Activated gamma-delta T cell (primary cell): ENCODE data around the gene NXT1.

ENCODE experiments used
- DNase-seq: peaks from one replicate; lab custom pipeline; 2025; lab: John Stamatoyannopoulos, UW

NXT1 gene

GRCh38 chr20:23391707-23392310, 41.2 kb downstream of the NXT1 start:
- no peak for DNase-seq

GRCh38 chr20:23393996-23394775, 43.6 kb downstream of the NXT1 start:
- no peak for DNase-seq

- no peak for DNase-seq
Measured at GRCh38 chr20:23396950-23397627, 46.5 kb downstream of the NXT1 start.

GRCh38 chr20:23397961-23398360, 47.4 kb downstream of the NXT1 start:
- DNase-seq = no peak

- DNase-seq = no peak
Measured at GRCh38 chr20:23399568-23400241, 49.1 kb downstream of the NXT1 start.

- no peak for DNase-seq
Measured at GRCh38 chr20:23401051-23401450, 50.5 kb downstream of the NXT1 start.

- DNase-seq = no peak
Measured at GRCh38 chr20:23403751-23404150, 53.2 kb downstream of the NXT1 start.

GRCh38 chr20:23404196-23404595, 53.6 kb downstream of the NXT1 start:
- DNase-seq = no peak
